HUES48 (cell line): ENCODE results near the gene CPNE8.

Experiments used
- H3K27ac ChIP-seq: one replicate; pipeline ENCODE4 v1.7.0; 2013; ENCODE audit warnings: low read depth, low read length, inconsistent platforms
- H3K27me3 ChIP-seq: 2 replicates; pipeline ENCODE4 v1.6.1; 2013; ENCODE audit warnings: mild to moderate bottlenecking, low read length; ENCODE audit not compliant: control insufficient read depth, insufficient read depth
- H3K36me3 ChIP-seq: 2 replicates; pipeline ENCODE4 v1.6.1; 2013; ENCODE audit warnings: low read length; ENCODE audit not compliant: control insufficient read depth, insufficient read depth
- H3K4me1 ChIP-seq: 2 replicates; pipeline ENCODE4 v1.6.1; 2013; ENCODE audit warnings: mild to moderate bottlenecking, low read length; ENCODE audit not compliant: control insufficient read depth, insufficient read depth
- H3K4me3 ChIP-seq: 2 replicates; pipeline ENCODE4 v1.5.1; 2013; ENCODE audit warnings: mild to moderate bottlenecking, low read depth, low read length
- H3K9ac ChIP-seq: 2 replicates; pipeline ENCODE4 v1.6.1; 2013; ENCODE audit warnings: mild to moderate bottlenecking, low read depth, low read length, moderate library complexity
- H3K9me3 ChIP-seq: 2 replicates; pipeline ENCODE4 v1.6.1; 2013; ENCODE audit warnings: low read length; ENCODE audit not compliant: control insufficient read depth, insufficient read depth

The CPNE8 gene

GRCh38 chr12:38878333-38878705 is 27.1 kb downstream of the CPNE8 start:
- H3K36me3 ChIP-seq, result no peaks in the 10 kb centered on the region
- H3K4me1 ChIP-seq, result peaks cover 13% of the 10 kb centered on the region
- H3K9ac ChIP-seq, result no peak overlapping the region
- no peak overlapping the region for H3K27ac ChIP-seq
- no peaks in the 10 kb centered on the region for H3K27me3 ChIP-seq
- H3K9me3 ChIP-seq, result peaks cover 4% of the 10 kb centered on the region; the same call in 1 of the 2 replicates
- H3K4me3 ChIP-seq, result no peak overlapping the region; the same call in 1 of the 2 replicates

- no peaks in the 10 kb centered on the region for H3K36me3 ChIP-seq
- no peak overlapping the region for H3K9ac ChIP-seq
These were observed 29.7 kb downstream of the CPNE8 start for GRCh38 chr12:38875586-38876228.

GRCh38 chr12:38872561-38872960 is 32.8 kb downstream of the CPNE8 start:
- H3K27me3 ChIP-seq, result no peaks in the 10 kb centered on the region
- H3K4me1 ChIP-seq, result 0 out of 2 replicates have a peak, but pooled peaks cover under 1% of the 10 kb centered on the region
- H3K9me3 ChIP-seq, result no peaks in the 10 kb centered on the region
- H3K4me3 ChIP-seq, result no peak overlapping the region
- H3K36me3 ChIP-seq, result no peaks in the 10 kb centered on the region
- H3K9ac ChIP-seq, result no peak overlapping the region
- H3K27ac ChIP-seq, result no peak overlapping the region

More at GRCh38 chr12:38875586-38876228, 29.7 kb downstream of the CPNE8 start:
- Histone ChIP-seq H3K9me3 (peaks cover 4% of the 10 kb centered on the region; the same call in 1 of the 2 replicates), H3K27me3 (no peaks in the 10 kb centered on the region), H3K4me3 (no peak overlapping the region), H3K27ac (no peak overlapping the region), H3K4me1 (peaks cover 13% of the 10 kb centered on the region)

- Histone ChIP-seq H3K9ac (no peak overlapping the region), H3K9me3 (no peaks in the 10 kb centered on the region), H3K4me3 (no peak overlapping the region), H3K27ac (no peak overlapping the region), H3K4me1 (no peaks in the 10 kb centered on the region), H3K27me3 (no peaks in the 10 kb centered on the region), H3K36me3 (no peaks in the 10 kb centered on the region)
These were observed 33.2 kb downstream of the CPNE8 start for GRCh38 chr12:38872156-38872555.

- no peaks in the 10 kb centered on the region for H3K9me3 ChIP-seq
- no peak overlapping the region for H3K27ac ChIP-seq
- H3K36me3 ChIP-seq, result no peaks in the 10 kb centered on the region
- H3K9ac ChIP-seq, result no peak overlapping the region
- no peaks in the 10 kb centered on the region for H3K4me1 ChIP-seq
- H3K27me3 ChIP-seq, result no peaks in the 10 kb centered on the region
- no peak overlapping the region for H3K4me3 ChIP-seq
These were observed 36.4 kb downstream of the CPNE8 start for GRCh38 chr12:38869036-38869435.

- H3K9me3 ChIP-seq, result no peaks in the 10 kb centered on the region
These were observed 54.9 kb downstream of the CPNE8 start for GRCh38 chr12:38850461-38850860.

GRCh38 chr12:38847247-38847646 is 58.1 kb downstream of the CPNE8 start:
- Histone ChIP-seq H3K4me3 (no peak overlapping the region), H3K36me3 (no peaks in the 10 kb centered on the region), H3K4me1 (no peaks in the 10 kb centered on the region), H3K27ac (no peak overlapping the region), H3K9me3 (no peaks in the 10 kb centered on the region), H3K27me3 (no peaks in the 10 kb centered on the region), H3K9ac (no peak overlapping the region)

More at GRCh38 chr12:38850461-38850860, 54.9 kb downstream of the CPNE8 start:
- Histone ChIP-seq H3K4me3 (no peak overlapping the region), H3K36me3 (no peaks in the 10 kb centered on the region), H3K9ac (no peak overlapping the region), H3K4me1 (no peaks in the 10 kb centered on the region), H3K27ac (no peak overlapping the region), H3K27me3 (no peaks in the 10 kb centered on the region)

GRCh38 chr12:38844267-38844666 is 61.1 kb downstream of the CPNE8 start:
- no peaks in the 10 kb centered on the region for H3K27me3 ChIP-seq

GRCh38 chr12:38838056-38838850 is 67.1 kb downstream of the CPNE8 start:
- no peaks in the 10 kb centered on the region for H3K36me3 ChIP-seq

More at GRCh38 chr12:38844267-38844666, 61.1 kb downstream of the CPNE8 start:
- Histone ChIP-seq H3K4me1 (no peaks in the 10 kb centered on the region), H3K27ac (no peak overlapping the region), H3K9ac (no peak overlapping the region), H3K9me3 (no peaks in the 10 kb centered on the region), H3K36me3 (no peaks in the 10 kb centered on the region), H3K4me3 (no peak overlapping the region)

GRCh38 chr12:38831715-38832114 is 73.7 kb downstream of the CPNE8 start:
- Histone ChIP-seq H3K36me3 (no peaks in the 10 kb centered on the region), H3K9ac (no peak overlapping the region)

More at GRCh38 chr12:38838056-38838850, 67.1 kb downstream of the CPNE8 start:
- no peak overlapping the region for H3K9ac ChIP-seq
- H3K4me1 ChIP-seq, result no peaks in the 10 kb centered on the region
- no peak overlapping the region for H3K27ac ChIP-seq
- H3K9me3 ChIP-seq, result no peaks in the 10 kb centered on the region
- H3K4me3 ChIP-seq, result no peak overlapping the region
- H3K27me3 ChIP-seq, result no peaks in the 10 kb centered on the region

GRCh38 chr12:38825006-38825405 is 80.4 kb downstream of the CPNE8 start:
- no peaks in the 10 kb centered on the region for H3K36me3 ChIP-seq
- H3K9ac ChIP-seq, result no peak overlapping the region
- H3K27ac ChIP-seq, result no peak overlapping the region
- no peaks in the 10 kb centered on the region for H3K4me1 ChIP-seq
- no peak overlapping the region for H3K4me3 ChIP-seq
- H3K27me3 ChIP-seq, result no peaks in the 10 kb centered on the region
- no peaks in the 10 kb centered on the region for H3K9me3 ChIP-seq

More at GRCh38 chr12:38831715-38832114, 73.7 kb downstream of the CPNE8 start:
- H3K9me3 ChIP-seq, result no peaks in the 10 kb centered on the region
- H3K4me1 ChIP-seq, result no peaks in the 10 kb centered on the region
- no peak overlapping the region for H3K4me3 ChIP-seq
- H3K27me3 ChIP-seq, result no peaks in the 10 kb centered on the region
- H3K27ac ChIP-seq, result no peak overlapping the region
